Activated T-helper 9 cell treated with anti-CD3 and anti-CD28 coated beads, Interleukin-2, amount 50 U/mL, for 16 hours (primary cell): ENCODE measurements around the gene PRDM5.
"Not testable (repeated sequence)": the region's sequence is repeated elsewhere in the genome, so short reads cannot be mapped to it uniquely, and the experiment has no call there.

ENCODE experiments used
- DNase-seq: peaks from one replicate; pipeline ENCODE4 v3.0.0-alpha.2; 2020; ENCODE audit warnings: low read depth

Gene PRDM5

DNA sequence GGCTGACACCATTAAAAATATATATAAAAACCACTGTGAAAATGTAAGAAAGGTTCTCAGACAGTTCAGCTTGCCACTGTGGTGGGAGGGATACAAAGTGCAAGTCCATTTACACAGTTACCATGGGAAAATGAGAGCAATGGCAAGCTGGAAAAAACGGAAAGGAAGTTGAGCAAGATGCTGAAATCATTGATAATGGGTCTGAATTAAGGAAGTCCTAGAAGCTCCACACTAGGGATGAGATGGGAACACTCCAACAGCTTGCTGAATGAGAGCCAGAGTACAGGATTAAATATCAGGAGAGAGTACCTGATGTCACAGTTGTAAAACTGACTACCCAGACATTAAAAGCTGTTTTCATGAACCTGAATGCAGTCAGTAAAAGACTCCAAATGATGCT, 218.6 kb downstream of the PRDM5 start:
- DNase-seq, result no peak

DNA sequence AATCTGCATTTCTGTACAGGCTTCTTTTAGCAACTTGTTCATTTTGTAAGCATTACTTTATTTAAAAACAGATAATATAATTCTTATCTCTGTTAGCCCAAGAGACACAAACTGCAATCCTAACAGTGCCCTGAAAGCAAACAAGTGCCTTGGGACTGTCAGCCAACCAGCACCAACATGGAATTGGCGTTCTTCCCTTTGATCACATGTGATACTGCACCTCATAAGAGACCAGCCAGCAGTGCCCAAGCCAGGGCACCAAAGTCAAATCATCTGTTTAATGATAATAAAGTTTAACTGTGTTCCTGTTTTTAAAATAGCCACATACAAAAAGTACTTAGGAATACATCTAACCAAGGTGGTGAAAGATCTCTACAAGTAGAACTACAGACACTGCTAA, 223.2 kb downstream of the PRDM5 start:
- no peak for DNase-seq

GRCh38 chr4:120694973-120695372, 227.6 kb downstream of the PRDM5 start:
- DNase-seq, result no peak

DNA sequence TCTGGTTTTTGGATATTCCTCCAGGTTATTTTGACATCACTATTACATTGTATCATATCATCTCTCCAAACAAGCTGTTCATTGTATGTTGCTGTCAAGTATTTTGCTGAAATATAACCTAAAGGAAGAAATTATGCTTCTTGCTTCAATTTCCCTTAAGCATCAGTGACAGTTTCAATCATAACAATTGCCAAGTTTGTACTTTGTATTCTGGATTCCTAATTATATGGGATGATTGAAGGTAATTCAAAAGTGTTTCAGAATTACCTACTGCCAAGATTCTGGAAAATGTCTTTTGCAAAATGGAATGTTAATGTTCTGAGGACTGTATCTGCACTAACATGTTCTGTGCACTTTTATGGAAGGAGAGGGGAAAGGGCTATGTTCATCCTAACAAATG, 228.7 kb downstream of the PRDM5 start:
- no peak for DNase-seq

GRCh38 chr4:120692964-120693363, 229.6 kb downstream of the PRDM5 start:
- no peak for DNase-seq

DNA sequence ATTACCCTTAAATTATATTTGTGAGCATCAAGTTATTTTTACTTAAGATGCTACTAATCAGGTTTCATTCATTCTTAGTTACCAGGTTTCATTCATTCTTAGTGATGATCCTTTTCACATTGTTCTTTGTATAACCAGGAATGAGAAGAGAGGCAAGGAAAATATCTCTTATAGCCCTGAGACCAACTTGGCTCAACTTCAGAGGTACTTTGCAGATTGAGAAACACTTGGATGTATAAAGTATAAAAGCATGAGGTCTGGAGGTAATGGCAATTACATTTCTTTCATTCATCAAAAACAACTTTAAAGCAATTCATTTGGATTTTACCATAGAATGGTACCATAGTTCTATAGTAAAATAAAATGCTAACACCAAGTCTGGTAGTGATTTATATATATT, 231.0 kb downstream of the PRDM5 start:
- no peak for DNase-seq

DNA sequence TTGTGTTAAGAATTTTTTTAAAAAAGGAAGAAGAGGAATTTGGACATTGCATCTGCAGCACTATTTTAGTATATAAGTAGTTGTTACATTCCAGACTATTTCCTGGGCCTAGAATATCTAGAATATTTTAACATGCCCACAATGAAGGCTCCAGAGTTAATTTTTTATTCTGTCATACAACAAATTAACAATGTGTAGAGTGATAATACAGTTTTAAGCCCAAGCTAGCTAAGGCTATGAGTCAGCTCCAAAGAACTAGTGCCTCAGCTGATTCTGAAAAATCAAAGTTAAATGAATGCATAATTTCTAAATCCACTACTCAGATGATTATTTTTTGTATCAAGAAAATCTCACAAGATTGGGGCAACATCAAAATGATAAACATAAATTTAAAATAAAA, 231.4 kb downstream of the PRDM5 start:
- no peak for DNase-seq

GRCh38 chr4:120688791-120689190, 233.7 kb downstream of the PRDM5 start:
- no peak for DNase-seq

- DNase-seq, result no peak
These were observed 236.7 kb downstream of the PRDM5 start for GRCh38 chr4:120685756-120686278.

- DNase-seq, result no peak
These were observed 238.5 kb downstream of the PRDM5 start for GRCh38 chr4:120683897-120684540.

GRCh38 chr4:120682981-120683380, 239.5 kb downstream of the PRDM5 start:
- DNase-seq, result no peak

DNA sequence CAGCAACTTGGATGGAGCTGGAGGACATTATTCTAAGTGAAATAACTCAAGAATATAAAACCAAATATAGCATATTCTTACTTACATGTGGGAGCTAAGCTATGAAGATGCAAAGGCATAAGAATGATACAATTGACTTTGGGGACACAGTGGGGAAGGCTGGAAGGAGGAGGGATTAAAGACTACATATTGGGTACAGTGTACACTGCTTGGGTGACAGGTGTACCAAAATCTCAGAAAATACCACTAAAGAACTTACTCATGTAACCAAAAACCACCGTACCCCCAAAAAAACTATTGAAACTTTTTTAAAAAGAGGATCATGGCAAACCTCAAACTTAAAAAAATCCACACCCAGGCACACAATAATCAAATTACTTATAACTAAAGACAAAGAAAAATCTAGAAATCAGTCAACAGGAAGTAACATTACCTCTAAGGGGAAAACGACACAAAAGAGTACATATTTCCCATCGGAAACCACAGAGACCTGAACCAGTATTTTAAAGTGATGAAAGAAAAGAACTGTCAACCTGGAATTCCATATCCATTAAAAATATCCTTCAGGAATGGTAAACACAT, 241.8 kb downstream of the PRDM5 start:
- no peak for DNase-seq

GRCh38 chr4:120673696-120674095, 248.8 kb downstream of the PRDM5 start:
- DNase-seq, result no peak

DNA sequence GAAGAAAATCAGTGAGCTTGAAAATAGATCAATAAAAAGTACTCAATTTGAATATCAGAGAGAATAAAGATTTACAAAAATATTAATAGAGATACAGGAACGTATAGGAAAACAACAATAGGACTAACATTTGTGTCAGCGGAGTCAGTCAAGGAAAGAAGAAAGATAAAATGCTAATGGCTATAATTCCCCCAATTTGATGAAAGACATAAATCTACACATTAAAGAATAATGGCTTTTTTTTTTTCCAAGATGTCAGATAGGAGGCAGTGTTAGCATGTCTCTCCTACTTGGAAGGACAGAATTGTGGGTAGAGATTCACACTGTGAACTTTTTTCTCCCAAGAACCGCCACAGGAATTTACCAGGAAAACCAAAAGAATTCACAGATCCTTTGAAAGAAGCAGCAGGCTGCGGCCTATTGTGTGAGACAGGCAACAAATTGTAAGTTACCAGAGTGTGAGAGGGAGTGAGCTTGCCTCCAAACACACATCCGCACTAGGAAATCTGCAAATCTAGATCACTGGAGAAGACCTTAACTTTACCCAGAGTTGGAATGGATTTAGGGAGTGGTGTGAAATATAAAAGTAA, 249.9 kb downstream of the PRDM5 start:
- DNase-seq, result no peak

GRCh38 chr4:120672076-120672475, 250.4 kb downstream of the PRDM5 start:
- DNase-seq, result no peak

GRCh38 chr4:120671538-120671937, 251.0 kb downstream of the PRDM5 start:
- no peak for DNase-seq

DNA sequence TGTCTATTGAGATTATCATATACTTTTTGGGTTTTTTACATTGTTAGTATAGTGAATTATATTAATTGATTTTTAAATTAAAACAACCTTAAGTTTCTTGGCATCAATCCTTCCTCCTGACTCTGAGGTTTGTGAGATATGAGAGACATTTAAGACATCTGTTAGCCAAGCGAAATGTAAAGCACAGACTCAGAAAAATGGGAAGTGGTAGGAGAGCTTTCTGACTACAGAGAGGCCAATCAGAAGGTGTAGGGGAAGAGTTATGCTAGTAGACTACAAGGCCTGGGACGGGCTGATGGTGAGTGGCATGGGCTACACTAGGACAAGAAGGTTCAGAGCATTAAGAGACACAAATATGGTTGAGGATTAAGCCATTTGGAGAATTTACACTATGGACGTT, 255.4 kb downstream of the PRDM5 start:
- DNase-seq, result no peak

DNA sequence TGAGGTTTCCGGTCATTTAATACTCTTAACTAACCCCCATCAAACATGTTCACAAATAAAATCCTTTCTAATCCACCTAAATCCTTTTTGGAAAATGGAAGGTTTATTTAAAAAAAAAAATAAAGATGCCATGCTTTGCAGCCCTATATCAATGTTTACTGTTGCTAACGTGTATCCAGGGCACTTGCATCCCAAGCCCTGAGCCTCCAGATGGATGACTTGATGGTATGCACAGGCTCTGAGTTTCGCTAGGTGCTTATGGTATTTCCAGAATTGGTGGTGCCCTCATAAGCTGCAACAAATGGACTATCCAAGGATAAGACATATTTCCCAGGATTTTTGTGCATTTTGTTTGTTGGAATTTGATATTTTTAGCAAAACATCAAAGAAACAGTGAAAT, 257.7 kb downstream of the PRDM5 start:
- no peak for DNase-seq

GRCh38 chr4:120659616-120660170, 262.8 kb downstream of the PRDM5 start:
- DNase-seq, result no peak

DNA sequence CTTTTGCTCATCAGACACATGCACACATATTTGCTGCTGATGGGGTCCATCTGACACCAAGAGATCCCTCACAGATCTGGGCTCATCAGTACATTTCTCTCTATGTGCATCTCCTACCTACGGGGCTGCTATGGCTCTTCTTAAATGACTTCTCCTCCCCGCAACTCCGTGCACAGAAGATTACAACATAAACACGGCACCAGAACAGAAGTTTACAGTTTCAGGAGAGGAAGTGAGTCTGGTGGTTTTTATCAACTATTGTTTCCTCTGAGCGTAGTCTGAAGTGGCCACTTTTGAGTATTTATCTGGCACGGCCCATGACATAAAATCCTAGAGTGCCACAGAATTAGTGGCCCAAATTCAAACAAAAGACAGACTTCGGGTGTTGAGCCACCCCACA, 263.8 kb downstream of the PRDM5 start:
- no peak for DNase-seq

- no peak for DNase-seq
These were observed 268.5 kb downstream of the PRDM5 start for GRCh38 chr4:120653804-120654573.

DNA sequence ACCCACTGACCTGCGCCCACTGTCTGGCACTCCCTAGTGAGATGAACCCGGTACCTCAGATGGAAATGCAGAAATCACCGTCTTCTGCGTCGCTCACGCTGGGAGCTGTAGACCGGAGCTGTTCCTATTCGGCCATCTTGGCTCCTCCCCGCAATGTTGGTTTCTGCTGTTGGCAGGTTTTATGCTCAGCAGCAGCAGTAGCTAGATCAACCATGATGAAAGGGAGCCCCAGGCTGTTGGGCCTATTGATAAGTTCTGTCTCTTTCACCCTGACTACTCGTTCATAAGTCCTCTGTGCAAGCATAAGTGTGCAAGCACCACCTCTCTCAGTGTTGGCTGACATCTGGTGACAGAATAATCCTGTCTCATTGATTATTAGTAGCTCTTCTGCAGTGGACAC, 274.2 kb downstream of the PRDM5 start:
- DNase-seq, result not testable (repeated sequence)
